ENCODE measurements around the gene ADGRG6. TPM values are rescaled to one million over a fixed set of nuclear protein-coding genes. Genes with fewer than 3 reads are reported as not detected.
"Not testable (repeated sequence)": the region's sequence is repeated elsewhere in the genome, so short reads cannot be mapped to it uniquely, and the experiment has no call there.

Gene ADGRG6
- total RNA-seq, 1 experiment from 2014 or later, result 33.4 TPM

GRCh38 chr6:142444376-142444775 is 142.6 kb downstream of the ADGRG6 start:
- in situ Hi-C loops (cut with HindIII; ENCODE audit: low pct_unique_long_range_greater_than_20kb, low sequenced_read_pairs), result no loop called here
- DNase-seq (ENCODE audit: low read depth), result no peak

DNA sequence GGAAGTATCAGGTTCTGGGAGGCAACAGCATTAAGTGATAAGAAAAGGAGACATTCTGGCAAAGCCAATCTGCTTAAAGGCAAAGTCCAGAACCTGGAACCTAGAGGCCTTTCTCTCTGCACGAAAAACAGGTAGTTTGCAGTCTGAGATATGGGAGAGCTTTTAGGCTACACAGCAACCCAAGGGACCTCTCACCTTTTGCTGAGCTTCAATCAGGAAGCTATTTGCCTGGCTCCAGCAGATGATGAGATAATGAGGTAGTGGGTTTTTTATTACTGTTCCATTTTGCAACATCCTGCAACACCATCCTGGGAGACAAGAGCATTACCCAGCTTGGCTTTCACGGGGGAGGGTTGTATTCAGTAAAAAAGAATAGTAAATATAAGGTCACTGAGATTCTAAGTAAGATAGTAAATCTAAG is 143.1 kb downstream of the ADGRG6 start:
- no peak for DNase-seq (ENCODE audit: low read depth)

GRCh38 chr6:142446168-142446567 is 144.4 kb downstream of the ADGRG6 start:
- in situ Hi-C loops (cut with HindIII; ENCODE audit: low pct_unique_long_range_greater_than_20kb, low sequenced_read_pairs), result no loop called here
- DNase-seq (ENCODE audit: low read depth), result no peak

More for the DNA sequence above, 143.1 kb downstream of the ADGRG6 start:
- in situ Hi-C loops (cut with HindIII; ENCODE audit: low pct_unique_long_range_greater_than_20kb, low sequenced_read_pairs), result no loop called here

- DNase-seq (ENCODE audit: low read depth), result no peak
- in situ Hi-C loops (cut with HindIII; ENCODE audit: low pct_unique_long_range_greater_than_20kb, low sequenced_read_pairs), result no loop called here
Measured at GRCh38 chr6:142446576-142446975, 144.8 kb downstream of the ADGRG6 start.

DNA sequence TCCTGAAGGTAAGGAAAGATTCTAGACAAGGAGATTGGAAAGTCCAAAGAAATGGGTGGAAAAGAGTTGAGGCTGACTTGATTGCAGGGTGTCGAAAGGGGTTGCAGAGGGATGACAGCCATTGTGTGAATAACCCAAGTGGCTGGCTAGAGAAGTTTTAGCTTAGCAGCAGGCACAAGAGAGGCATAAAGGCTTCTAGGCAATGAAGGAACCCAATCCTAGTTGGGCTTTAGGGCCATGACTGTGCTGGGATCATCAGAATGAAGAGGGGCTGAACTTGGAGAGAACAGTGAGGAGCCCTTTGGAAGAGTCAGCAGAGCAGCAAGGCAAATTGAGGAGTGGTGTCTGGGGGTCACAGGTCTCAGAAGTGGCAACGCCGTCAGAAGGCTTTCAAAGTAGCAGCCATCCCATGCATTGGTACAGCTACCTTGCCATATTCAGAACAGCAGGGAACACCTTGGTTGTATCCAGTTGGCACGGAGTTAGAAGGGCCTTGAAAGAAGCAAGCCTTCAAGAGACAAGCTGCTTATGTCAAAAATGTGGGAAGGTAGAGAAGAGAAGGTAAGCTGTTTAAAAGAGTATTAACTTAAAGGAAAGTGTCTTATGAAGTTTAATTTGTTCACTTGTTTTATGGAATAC is 146.4 kb downstream of the ADGRG6 start:
- DNase-seq (ENCODE audit: low read depth), result no peak
- in situ Hi-C loops (cut with HindIII; ENCODE audit: low pct_unique_long_range_greater_than_20kb, low sequenced_read_pairs), result no loop called here

DNA sequence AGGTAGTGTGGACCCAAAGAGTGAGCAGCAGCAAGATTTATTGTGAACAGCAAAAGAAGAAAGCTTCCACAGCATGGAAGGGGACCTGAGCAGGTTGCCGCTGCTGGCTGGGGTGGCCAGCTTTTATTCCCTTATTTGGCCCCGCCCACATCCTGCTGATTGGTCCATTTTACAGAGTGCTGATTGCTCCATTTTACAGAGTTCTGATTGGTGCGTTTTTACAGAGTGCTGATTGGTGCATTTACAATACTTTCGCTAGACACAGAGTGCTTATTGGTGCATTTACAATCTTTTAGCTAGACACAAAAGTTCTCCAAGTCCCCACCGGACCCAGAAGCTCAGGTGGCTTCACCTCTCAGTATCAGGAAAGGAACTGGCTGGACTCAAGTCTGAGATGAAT is 149.0 kb downstream of the ADGRG6 start:
- in situ Hi-C loops (cut with HindIII; ENCODE audit: low pct_unique_long_range_greater_than_20kb, low sequenced_read_pairs); DNase-seq (ENCODE audit: low read depth): not testable (repeated sequence)

DNA sequence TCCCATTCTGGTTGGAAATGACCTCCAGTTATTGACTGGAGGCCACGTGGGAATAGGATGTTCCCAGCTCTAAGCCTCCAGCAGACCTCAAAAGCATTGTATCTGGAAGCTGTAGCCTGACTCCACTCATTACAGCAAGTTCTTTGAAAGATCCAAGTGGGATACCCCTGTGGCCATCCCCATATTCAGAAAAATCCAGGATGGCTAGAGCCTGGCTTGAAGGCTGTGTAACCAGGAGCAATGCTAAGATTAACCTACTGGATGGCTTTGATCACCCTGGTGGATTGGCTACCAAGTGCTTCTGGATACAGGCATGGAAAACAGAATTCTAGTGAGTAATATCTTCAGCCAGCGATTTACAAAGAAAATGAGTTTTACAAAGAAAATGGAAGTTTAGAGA is 151.2 kb downstream of the ADGRG6 start:
- in situ Hi-C loops (cut with HindIII; ENCODE audit: low pct_unique_long_range_greater_than_20kb, low sequenced_read_pairs), result no loop called here
- no peak for DNase-seq (ENCODE audit: low read depth)

- in situ Hi-C loops (cut with HindIII; ENCODE audit: low pct_unique_long_range_greater_than_20kb, low sequenced_read_pairs); DNase-seq (ENCODE audit: low read depth): not testable (repeated sequence)
Measured at GRCh38 chr6:142454196-142454595, 152.4 kb downstream of the ADGRG6 start.

DNA sequence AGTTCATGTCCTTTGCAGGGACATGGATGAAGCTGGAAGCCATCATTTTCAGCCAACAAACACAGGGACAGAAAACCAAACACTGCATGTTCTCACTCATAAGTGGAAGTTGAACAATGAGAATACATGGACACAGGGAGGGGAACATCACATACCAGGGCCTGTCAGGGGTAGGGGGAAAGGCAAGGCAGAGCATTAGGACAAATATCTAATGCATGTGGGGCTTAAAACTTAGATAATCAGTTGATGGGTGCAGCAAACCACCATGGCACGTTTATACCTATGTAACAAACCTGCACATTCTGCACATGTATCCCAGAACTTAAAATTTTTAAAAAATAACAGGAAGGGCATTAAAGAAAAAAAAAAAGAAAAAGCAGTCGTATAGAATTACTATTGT is 153.0 kb downstream of the ADGRG6 start:
- in situ Hi-C loops (cut with HindIII; ENCODE audit: low pct_unique_long_range_greater_than_20kb, low sequenced_read_pairs); DNase-seq (ENCODE audit: low read depth): not testable (repeated sequence)

GRCh38 chr6:142455957-142456589 is 154.3 kb downstream of the ADGRG6 start:
- in situ Hi-C loops (cut with HindIII; ENCODE audit: low pct_unique_long_range_greater_than_20kb, low sequenced_read_pairs), result no loop called here
- no peak for DNase-seq (ENCODE audit: low read depth)

GRCh38 chr6:142457638-142458406 is 156.0 kb downstream of the ADGRG6 start:
- no peak for DNase-seq (ENCODE audit: low read depth)
- in situ Hi-C loops (cut with HindIII; ENCODE audit: low pct_unique_long_range_greater_than_20kb, low sequenced_read_pairs), result no loop called here

DNA sequence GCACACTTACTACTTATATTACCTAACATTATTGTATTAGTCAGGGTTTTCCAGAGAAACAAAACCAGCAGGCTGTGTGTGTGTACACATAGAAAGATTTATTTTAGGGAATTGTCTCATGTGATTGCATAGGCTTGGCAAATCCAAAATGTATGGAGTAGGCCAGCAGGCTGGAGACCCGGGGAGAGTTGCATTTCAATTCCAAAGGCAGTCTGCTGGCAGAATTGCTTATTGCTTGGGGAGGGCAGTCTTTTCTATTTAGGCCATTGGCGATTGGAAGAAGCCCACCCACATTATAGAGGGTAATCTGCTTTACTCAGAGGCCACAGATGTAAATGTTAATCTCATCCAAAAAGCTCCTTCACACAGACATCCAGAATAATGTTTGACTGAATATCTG is 157.0 kb downstream of the ADGRG6 start:
- in situ Hi-C loops (cut with HindIII; ENCODE audit: low pct_unique_long_range_greater_than_20kb, low sequenced_read_pairs), result no loop called here
- no peak for DNase-seq (ENCODE audit: low read depth)

- DNase-seq (ENCODE audit: low read depth), result no peak
- in situ Hi-C loops (cut with HindIII; ENCODE audit: low pct_unique_long_range_greater_than_20kb, low sequenced_read_pairs), result no loop called here
Measured at GRCh38 chr6:142459271-142459670, 157.5 kb downstream of the ADGRG6 start.

GRCh38 chr6:142462260-142462659 is 160.5 kb downstream of the ADGRG6 start:
- no peak for DNase-seq (ENCODE audit: low read depth)
- in situ Hi-C loops (cut with HindIII; ENCODE audit: low pct_unique_long_range_greater_than_20kb, low sequenced_read_pairs), result no loop called here

DNA sequence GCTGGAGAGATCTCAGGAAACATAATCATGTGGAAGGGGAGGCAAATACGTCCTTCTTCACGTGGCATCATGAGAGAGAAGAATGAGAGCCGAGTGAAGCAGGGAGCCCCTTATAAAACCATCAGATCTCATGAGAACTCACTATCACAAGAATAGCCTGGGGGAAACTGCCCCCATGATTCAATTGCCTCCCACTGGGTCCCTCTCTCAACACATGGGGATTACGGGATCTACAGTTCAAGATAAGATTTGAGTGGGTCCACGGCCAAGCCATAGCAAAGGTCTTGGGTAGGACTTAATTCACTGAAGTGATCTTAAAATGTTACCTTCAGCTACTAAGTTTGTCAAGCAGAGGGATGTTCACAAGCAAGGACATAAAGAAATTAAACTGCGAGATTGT is 162.2 kb downstream of the ADGRG6 start:
- DNase-seq (ENCODE audit: low read depth), result no peak
- in situ Hi-C loops (cut with HindIII; ENCODE audit: low pct_unique_long_range_greater_than_20kb, low sequenced_read_pairs), result no loop called here

DNA sequence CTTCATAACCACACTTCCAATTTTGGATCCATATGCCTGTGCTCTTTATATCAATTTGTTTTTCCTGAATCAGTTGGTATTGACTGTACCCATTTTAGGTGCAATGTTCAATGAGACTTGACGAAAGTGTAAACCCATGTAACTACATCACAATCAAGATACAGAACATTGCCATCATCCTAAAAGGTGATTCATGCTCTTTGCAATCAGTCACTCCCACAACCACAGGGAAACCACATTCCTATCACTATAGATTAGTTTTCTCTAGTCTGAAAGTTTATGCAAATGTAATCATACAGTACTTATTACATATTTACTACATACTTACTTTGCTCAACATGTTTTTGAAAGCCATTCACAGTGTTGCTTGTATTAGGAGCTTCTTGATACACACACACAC is 167.4 kb downstream of the ADGRG6 start:
- DNase-seq (ENCODE audit: low read depth), result no peak
- in situ Hi-C loops (cut with HindIII; ENCODE audit: low pct_unique_long_range_greater_than_20kb, low sequenced_read_pairs), result no loop called here

GRCh38 chr6:142470421-142470820 is 168.6 kb downstream of the ADGRG6 start:
- DNase-seq (ENCODE audit: low read depth), result no peak
- in situ Hi-C loops (cut with HindIII; ENCODE audit: low pct_unique_long_range_greater_than_20kb, low sequenced_read_pairs), result no loop called here

GRCh38 chr6:142474531-142475289 is 172.9 kb downstream of the ADGRG6 start:
- in situ Hi-C loops (cut with HindIII; ENCODE audit: low pct_unique_long_range_greater_than_20kb, low sequenced_read_pairs), result no loop called here
- peak; percentile 59 for DNase-seq (ENCODE audit: low read depth)

GRCh38 chr6:142476452-142476851 is 174.6 kb downstream of the ADGRG6 start:
- in situ Hi-C loops (cut with HindIII; ENCODE audit: low pct_unique_long_range_greater_than_20kb, low sequenced_read_pairs), result no loop called here
- DNase-seq (ENCODE audit: low read depth), result no peak
